ENCODE measurements around the gene DDN.

DDN gene

GRCh38 chr12:48966177-48966895 is 32.8 kb downstream of the DDN start:
- Histone ChIP-seq H3K27me3 (ENCODE audit: control insufficient read depth, insufficient read depth, low read length) (peaks cover 38% of the 10 kb centered on the region), H3K36me3 (ENCODE audit: control insufficient read depth, insufficient read depth, low read length) (no peaks in the 10 kb centered on the region), H3K9me3 (ENCODE audit: control insufficient read depth, insufficient read depth, low read length) (no peaks in the 10 kb centered on the region), H3K4me1 (ENCODE audit: control insufficient read depth, insufficient read depth, low read length) (peaks cover 37% of the 10 kb centered on the region), H3K4me3 (ENCODE audit: low read depth, low read length) (no peak overlapping the region), H3K9ac (ENCODE audit: low read depth, low read length) (no peak overlapping the region)

DNA sequence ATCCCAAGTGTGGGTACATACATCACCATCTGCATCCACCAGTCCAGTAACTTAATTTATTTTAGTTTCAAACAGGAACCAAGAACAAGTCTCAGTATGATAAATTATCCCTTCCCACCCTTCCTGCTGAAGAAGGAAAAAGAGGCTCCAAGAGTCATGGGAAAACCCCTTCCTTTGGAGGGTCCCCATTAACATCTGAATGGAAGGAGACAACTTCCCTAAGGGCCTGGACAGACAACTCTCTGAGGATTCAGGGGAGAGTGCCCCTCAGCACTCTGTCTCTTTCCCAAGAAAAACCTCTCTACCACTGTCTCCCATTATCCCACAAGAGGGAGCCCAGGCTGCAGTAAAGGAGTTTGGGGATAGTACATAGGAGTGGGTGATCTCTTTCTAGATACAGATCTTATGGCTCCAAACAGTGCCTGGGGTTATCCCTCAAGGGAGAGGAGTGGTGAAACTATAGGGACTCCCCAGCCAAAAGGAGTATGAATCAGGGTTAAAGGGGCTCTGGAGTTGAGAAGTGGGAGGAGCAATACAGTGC is 33.8 kb downstream of the DDN start:
- Histone ChIP-seq H3K9ac (ENCODE audit: low read depth, low read length) (no peak overlapping the region), H3K36me3 (ENCODE audit: control insufficient read depth, insufficient read depth, low read length) (no peaks in the 10 kb centered on the region), H3K27me3 (ENCODE audit: control insufficient read depth, insufficient read depth, low read length) (peaks cover 29% of the 10 kb centered on the region), H3K9me3 (ENCODE audit: control insufficient read depth, insufficient read depth, low read length) (no peaks in the 10 kb centered on the region), H3K4me3 (ENCODE audit: low read depth, low read length) (no peak overlapping the region), H3K4me1 (ENCODE audit: control insufficient read depth, insufficient read depth, low read length) (peaks cover 29% of the 10 kb centered on the region)

DNA sequence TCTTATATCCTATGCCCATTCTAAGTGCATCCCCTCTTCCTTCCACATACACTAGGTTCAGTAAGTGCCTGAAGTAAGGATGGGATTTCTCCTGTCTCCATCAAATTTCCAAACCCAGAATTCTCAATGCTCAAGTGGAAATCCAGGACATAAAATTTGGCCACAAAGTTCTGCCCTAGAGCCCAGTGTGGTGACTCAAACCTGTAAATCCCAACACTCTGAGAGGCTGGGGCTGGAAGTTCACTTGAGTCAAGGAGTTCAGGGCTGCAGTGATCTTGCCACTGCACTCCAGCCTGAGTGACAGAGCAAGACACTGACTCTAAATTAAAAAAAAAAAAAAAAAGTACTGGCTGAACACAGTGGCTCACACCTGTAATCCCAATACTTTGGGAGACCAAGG is 37.4 kb downstream of the DDN start:
- H3K36me3 ChIP-seq (ENCODE audit: control insufficient read depth, insufficient read depth, low read length), result no peaks in the 10 kb centered on the region
- peaks cover 6% of the 10 kb centered on the region for H3K27me3 ChIP-seq (ENCODE audit: control insufficient read depth, insufficient read depth, low read length)
- H3K9me3 ChIP-seq (ENCODE audit: control insufficient read depth, insufficient read depth, low read length), result no peaks in the 10 kb centered on the region
- no peak overlapping the region for H3K9ac ChIP-seq (ENCODE audit: low read depth, low read length)
- H3K4me3 ChIP-seq (ENCODE audit: low read depth, low read length), result no peak overlapping the region
- H3K4me1 ChIP-seq (ENCODE audit: control insufficient read depth, insufficient read depth, low read length), result peaks cover 24% of the 10 kb centered on the region

GRCh38 chr12:48961331-48961730 is 37.8 kb downstream of the DDN start:
- peaks cover 20% of the 10 kb centered on the region for H3K4me1 ChIP-seq (ENCODE audit: control insufficient read depth, insufficient read depth, low read length)
- H3K4me3 ChIP-seq (ENCODE audit: low read depth, low read length), result no peak overlapping the region
- no peaks in the 10 kb centered on the region for H3K9me3 ChIP-seq (ENCODE audit: control insufficient read depth, insufficient read depth, low read length)
- no peaks in the 10 kb centered on the region for H3K36me3 ChIP-seq (ENCODE audit: control insufficient read depth, insufficient read depth, low read length)
- peaks cover 3% of the 10 kb centered on the region for H3K27me3 ChIP-seq (ENCODE audit: control insufficient read depth, insufficient read depth, low read length)
- H3K9ac ChIP-seq (ENCODE audit: low read depth, low read length), result no peak overlapping the region

DNA sequence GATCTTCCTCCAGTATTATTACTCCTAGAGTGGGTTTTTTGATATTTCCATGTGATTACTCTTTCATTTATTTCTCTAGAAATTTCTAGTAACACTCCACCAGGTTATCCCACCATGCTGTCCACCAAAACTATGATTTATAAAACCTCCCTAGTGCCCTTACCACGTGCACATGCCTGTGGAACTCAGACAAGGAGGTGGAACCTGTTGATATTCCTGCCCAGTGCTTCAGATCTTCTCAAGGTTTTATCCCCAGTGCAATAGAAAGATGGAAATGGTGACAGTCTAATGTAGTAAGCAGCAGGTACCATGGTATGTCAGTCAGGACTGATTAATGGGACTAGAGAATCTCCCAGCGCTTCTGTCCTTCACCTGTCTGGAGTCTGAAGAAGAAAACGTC is 38.3 kb downstream of the DDN start:
- Histone ChIP-seq H3K4me1 (ENCODE audit: control insufficient read depth, insufficient read depth, low read length) (peaks cover 18% of the 10 kb centered on the region), H3K27me3 (ENCODE audit: control insufficient read depth, insufficient read depth, low read length) (peaks cover under 1% of the 10 kb centered on the region), H3K9ac (ENCODE audit: low read depth, low read length) (peak overlapping the region; percentile 13)

GRCh38 chr12:48958049-48958388 is 41.2 kb downstream of the DDN start:
- H3K9me3 ChIP-seq (ENCODE audit: control insufficient read depth, insufficient read depth, low read length), result no peaks in the 10 kb centered on the region
- H3K4me3 ChIP-seq (ENCODE audit: low read depth, low read length), result peak overlapping the region; percentile 95
- peaks cover 14% of the 10 kb centered on the region for H3K4me1 ChIP-seq (ENCODE audit: control insufficient read depth, insufficient read depth, low read length)
- no peak overlapping the region for H3K9ac ChIP-seq (ENCODE audit: low read depth, low read length)
- no peaks in the 10 kb centered on the region for H3K27me3 ChIP-seq (ENCODE audit: control insufficient read depth, insufficient read depth, low read length)
- H3K36me3 ChIP-seq (ENCODE audit: control insufficient read depth, insufficient read depth, low read length), result peaks cover 6% of the 10 kb centered on the region

More for the DNA sequence above, 38.3 kb downstream of the DDN start:
- Histone ChIP-seq H3K36me3 (ENCODE audit: control insufficient read depth, insufficient read depth, low read length) (peaks cover 2% of the 10 kb centered on the region), H3K9me3 (ENCODE audit: control insufficient read depth, insufficient read depth, low read length) (no peaks in the 10 kb centered on the region), H3K4me3 (ENCODE audit: low read depth, low read length) (no peak overlapping the region)

DNA sequence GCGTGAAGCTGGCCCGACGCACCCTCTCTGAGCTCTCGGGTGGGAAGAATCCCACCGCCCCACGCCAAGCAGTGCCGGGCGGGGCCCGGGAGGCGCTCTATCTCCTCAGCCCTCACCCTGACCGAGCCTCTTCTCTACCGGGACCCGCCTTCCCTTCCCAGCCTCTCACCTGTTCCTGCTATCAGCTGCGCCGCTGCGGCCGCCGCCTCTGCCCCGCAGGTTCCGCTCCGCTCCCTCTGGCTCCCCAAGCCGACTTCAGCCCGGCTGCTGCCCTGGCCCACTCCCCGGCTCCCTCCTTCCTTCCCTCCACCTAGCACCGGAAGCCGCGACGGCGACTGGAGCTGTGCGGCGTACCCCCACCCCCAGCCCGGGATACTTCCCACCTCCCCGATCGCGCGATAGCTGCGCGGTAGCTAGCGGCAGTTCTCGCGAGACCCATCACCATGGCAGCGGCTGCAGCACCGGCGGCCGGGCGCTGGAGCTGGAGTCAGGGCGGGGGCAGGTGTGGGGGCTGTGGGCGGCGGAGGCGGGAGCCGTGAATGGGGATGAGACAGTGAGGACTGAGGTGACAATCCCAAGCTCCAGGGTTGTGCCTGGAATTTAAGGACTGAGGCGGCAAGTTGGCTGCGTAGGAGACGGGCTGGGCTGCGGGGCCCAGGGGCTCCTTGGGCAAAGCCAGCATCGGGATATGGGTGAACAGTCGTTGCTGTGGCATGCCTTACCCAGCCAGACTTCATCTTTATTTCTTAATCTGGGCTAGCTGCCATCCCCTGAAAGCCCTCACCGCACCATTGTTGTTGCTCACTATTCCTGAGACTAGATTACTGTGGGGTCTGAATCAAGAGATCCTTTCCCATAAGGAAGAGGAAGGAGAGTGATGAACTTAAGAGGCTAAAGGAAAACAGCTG is 41.8 kb downstream of the DDN start, which contains the start of gene ARF3:
TSS of gene ARF3 (minus strand) at position 347 of the 908 bp plus-strand sequence. CDS start 16,392 bp downstream, outside the sequence.
- Histone ChIP-seq H3K27me3 (ENCODE audit: control insufficient read depth, insufficient read depth, low read length) (no peaks in the 10 kb centered on the region), H3K4me3 (ENCODE audit: low read depth, low read length) (peak within 1 kb of the TSS; percentile 95), H3K4me1 (ENCODE audit: control insufficient read depth, insufficient read depth, low read length) (peaks cover 14% of the 10 kb centered on the region), H3K9me3 (ENCODE audit: control insufficient read depth, insufficient read depth, low read length) (no peaks in the 10 kb centered on the region), H3K9ac (ENCODE audit: low read depth, low read length) (peak within 1 kb of the TSS; percentile 87), H3K36me3 (ENCODE audit: control insufficient read depth, insufficient read depth, low read length) (peaks cover 10% of the 10 kb centered on the region)

- Histone ChIP-seq H3K4me1 (ENCODE audit: control insufficient read depth, insufficient read depth, low read length) (peaks cover 14% of the 10 kb centered on the region), H3K36me3 (ENCODE audit: control insufficient read depth, insufficient read depth, low read length) (peaks cover 13% of the 10 kb centered on the region), H3K4me3 (ENCODE audit: low read depth, low read length) (peak overlapping the region; percentile 95), H3K27me3 (ENCODE audit: control insufficient read depth, insufficient read depth, low read length) (no peaks in the 10 kb centered on the region), H3K9me3 (ENCODE audit: control insufficient read depth, insufficient read depth, low read length) (no peaks in the 10 kb centered on the region), H3K9ac (ENCODE audit: low read depth, low read length) (peak overlapping the region; percentile 87)
Observed at GRCh38 chr12:48956279-48957140, 42.7 kb downstream of the DDN start.

GRCh38 chr12:48954841-48955501 is 44.2 kb downstream of the DDN start:
- Histone ChIP-seq H3K4me1 (ENCODE audit: control insufficient read depth, insufficient read depth, low read length) (peaks cover 14% of the 10 kb centered on the region), H3K36me3 (ENCODE audit: control insufficient read depth, insufficient read depth, low read length) (peaks cover 13% of the 10 kb centered on the region), H3K4me3 (ENCODE audit: low read depth, low read length) (peak overlapping the region; percentile 95), H3K9ac (ENCODE audit: low read depth, low read length) (no peak overlapping the region), H3K9me3 (ENCODE audit: control insufficient read depth, insufficient read depth, low read length) (no peaks in the 10 kb centered on the region), H3K27me3 (ENCODE audit: control insufficient read depth, insufficient read depth, low read length) (no peaks in the 10 kb centered on the region)

DNA sequence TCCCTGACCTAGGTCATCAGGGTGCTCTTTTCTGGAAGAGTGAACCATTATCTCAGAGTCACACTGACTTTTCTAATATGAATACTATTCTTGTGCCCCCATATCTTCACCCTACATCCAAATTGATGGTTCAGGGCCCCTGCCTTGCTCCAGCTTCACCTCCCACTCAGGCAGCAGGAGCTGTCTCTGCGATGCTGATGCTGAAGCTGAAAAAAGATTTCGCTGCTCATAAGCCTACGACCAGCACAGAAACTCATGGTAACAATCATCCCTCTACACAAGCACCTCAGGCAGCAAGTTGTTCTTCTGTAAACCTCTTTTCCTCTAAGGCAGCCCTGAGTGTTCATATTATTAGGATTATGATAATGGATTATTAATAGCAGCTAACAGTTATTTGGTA is 45.1 kb downstream of the DDN start:
- Histone ChIP-seq H3K27me3 (ENCODE audit: control insufficient read depth, insufficient read depth, low read length) (no peaks in the 10 kb centered on the region), H3K9ac (ENCODE audit: low read depth, low read length) (no peak overlapping the region), H3K36me3 (ENCODE audit: control insufficient read depth, insufficient read depth, low read length) (peaks cover 13% of the 10 kb centered on the region), H3K9me3 (ENCODE audit: control insufficient read depth, insufficient read depth, low read length) (no peaks in the 10 kb centered on the region), H3K4me1 (ENCODE audit: control insufficient read depth, insufficient read depth, low read length) (peaks cover 14% of the 10 kb centered on the region), H3K4me3 (ENCODE audit: low read depth, low read length) (no peak overlapping the region)

DNA sequence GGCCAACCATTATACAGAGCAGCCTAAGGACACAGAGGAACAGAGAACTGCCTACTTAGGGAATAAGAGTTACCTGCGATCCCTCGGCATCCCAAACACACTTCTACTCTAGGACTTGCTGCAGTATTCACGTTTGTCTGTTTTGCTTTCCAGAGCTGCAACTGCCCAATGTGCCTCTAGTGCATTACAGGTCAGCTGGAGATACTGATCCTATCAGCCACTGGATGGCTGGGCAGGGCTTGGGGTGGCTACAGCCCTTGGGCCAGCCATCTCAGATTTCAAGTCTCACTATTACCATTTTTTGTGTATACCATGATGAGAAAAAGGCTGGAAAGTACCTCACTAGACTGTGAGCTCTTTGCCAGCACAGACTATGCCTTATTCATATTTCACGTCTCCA is 46.5 kb downstream of the DDN start:
- Histone ChIP-seq H3K36me3 (ENCODE audit: control insufficient read depth, insufficient read depth, low read length) (peaks cover 13% of the 10 kb centered on the region), H3K4me1 (ENCODE audit: control insufficient read depth, insufficient read depth, low read length) (peaks cover 11% of the 10 kb centered on the region), H3K27me3 (ENCODE audit: control insufficient read depth, insufficient read depth, low read length) (no peaks in the 10 kb centered on the region)

More for the DNA sequence above, 46.5 kb downstream of the DDN start:
- no peaks in the 10 kb centered on the region for H3K9me3 ChIP-seq (ENCODE audit: control insufficient read depth, insufficient read depth, low read length)
- H3K4me3 ChIP-seq (ENCODE audit: low read depth, low read length), result no peak overlapping the region
- no peak overlapping the region for H3K9ac ChIP-seq (ENCODE audit: low read depth, low read length)
